Measurements from ENCODE around the gene SCGB1C2.

DNA sequence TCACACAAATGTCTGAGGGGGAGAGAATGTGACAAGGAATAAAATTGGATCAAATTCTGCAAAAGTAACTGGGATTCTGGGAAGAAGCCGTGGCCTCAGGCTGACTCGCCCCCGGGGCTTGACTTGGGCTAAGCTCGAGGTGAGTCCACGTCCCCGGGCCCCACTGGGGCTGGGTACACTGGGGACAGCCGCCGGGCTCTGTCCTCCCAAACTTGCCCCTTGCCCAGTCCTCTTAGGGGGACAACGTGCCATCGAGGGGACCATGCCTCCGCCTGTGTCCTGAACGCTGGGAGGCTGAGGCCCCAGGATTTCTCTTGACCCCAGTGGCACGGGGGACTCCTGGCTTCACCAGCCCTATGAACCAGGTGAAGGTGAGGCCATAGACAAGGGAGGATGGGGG, 23.0 kb downstream of the SCGB1C2 start:
- TF ChIP-seq, protein P1, sequence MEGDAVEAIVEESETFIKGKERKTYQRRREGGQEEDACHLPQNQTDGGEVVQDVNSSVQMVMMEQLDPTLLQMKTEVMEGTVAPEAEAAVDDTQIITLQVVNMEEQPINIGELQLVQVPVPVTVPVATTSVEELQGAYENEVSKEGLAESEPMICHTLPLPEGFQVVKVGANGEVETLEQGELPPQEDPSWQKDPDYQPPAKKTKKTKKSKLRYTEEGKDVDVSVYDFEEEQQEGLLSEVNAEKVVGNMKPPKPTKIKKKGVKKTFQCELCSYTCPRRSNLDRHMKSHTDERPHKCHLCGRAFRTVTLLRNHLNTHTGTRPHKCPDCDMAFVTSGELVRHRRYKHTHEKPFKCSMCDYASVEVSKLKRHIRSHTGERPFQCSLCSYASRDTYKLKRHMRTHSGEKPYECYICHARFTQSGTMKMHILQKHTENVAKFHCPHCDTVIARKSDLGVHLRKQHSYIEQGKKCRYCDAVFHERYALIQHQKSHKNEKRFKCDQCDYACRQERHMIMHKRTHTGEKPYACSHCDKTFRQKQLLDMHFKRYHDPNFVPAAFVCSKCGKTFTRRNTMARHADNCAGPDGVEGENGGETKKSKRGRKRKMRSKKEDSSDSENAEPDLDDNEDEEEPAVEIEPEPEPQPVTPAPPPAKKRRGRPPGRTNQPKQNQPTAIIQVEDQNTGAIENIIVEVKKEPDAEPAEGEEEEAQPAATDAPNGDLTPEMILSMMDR (IDR thresholded peaks at IDR 0.05): no peak
- TF ChIP-seq EP300 (IDR thresholded peaks at IDR 0.05) (no peak), POLR2AphosphoS5 (IDR thresholded peaks at IDR 0.05) (no peak)
